GM18951 (cell line): ENCODE measurements around the gene C11orf91.

Experiments
- POLR2A ChIP-seq: IDR thresholded peaks from 4 replicates; pipeline ENCODE4 v1.6.1; 2011; ENCODE audit warnings: mild to moderate bottlenecking; ENCODE audit not compliant: insufficient read length, insufficient read depth; ENCODE audit errors: extremely low read depth
- in situ Hi-C: fragments of 300-500 bp; cut with MboI; formaldehyde crosslinking; loops from one replicate; pipeline ENCODE4 v1.12.0; 2022; ENCODE audit warnings: low sequenced_read_pairs, mixed read lengths, inconsistent platforms; ENCODE audit not compliant: unreplicated experiment

The C11orf91 gene

DNA sequence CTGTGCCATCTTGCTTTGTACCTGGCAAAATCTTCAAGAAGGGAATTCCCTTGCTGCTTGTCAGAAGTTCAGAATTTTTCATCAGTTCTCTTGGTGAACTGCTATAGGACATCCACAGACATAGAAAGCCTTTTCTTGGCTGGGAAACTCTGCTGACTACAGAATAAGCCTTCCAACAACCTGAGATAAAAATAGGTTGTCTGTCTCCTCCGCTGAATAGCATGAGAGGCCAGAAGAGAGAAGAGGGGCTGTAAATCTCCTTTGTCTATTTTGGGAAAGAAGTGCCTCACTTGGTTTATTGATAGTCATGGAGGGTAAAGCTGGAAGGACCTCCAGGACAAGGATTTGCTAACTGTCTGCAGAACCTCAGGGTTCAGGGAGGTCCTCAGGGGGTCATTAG lies 48.2 kb downstream of the C11orf91 start:
- TF ChIP-seq POLR2A = no peak
- in situ Hi-C loops = no loop called here

DNA sequence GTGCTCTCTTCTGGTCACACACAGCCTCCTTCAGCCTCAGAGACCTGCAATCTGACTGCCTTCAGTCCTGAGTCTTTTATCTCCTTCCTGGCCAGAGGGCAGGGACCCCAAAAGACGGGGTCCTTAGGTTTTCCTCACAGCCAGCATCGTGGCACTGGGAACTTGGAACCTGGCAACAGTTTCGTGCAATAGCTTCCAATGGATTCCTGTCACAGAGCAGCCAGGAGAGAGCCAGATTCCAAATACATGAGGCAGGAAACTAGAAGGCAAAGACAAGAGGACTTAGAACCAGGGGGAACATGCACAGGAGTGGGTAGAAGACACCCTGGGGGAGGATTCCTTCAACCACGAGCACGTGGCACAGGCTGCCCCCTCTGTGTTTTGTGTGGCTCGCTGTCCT lies 48.6 kb downstream of the C11orf91 start:
- no peak for TF ChIP-seq POLR2A
- in situ Hi-C loops = no loop called here

DNA sequence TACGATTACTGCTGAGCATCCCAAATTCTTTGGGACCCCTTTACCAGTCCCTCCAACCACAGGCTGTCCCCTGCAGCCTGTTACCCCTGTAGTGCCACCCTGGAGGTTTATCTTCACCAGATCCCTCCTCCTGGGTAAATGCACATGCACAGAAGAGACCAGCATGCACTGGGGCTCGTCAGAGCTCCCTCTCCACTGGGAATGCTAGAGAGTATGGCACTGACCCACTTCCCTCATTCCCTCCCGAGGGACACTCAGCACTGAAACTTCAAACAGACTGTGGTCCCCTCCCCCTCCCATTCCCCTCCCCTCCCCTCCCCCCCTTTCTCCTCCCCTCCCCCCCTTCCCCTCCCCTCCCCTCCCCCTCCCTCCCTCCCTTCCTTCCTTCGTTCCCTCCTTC lies 49.1 kb downstream of the C11orf91 start:
- in situ Hi-C loops = no loop called here
- TF ChIP-seq POLR2A = no peak

DNA sequence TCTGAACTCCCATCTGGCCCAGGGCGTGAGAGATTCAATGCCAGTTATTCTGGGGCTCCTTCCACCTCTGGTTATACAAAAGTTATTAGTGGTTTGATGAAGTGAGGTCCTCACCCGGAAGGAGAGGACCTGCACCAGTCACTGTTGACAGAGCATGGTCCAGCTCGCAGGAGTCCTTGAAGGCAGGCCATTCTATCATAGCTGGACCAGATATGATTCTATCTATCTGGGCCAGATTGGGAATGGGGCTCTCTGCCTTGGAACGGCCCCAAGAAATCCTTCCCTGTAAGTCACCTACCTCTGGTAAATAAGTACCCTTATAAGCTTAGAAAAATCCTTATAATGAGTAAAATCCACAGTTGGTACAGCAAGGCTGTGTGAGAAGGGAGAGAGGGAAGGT lies 50.7 kb downstream of the C11orf91 start:
- in situ Hi-C loops = no loop called here
- no peak for TF ChIP-seq POLR2A
